Kidney epithelial cell (primary cell): ENCODE results near the gene PIN1. TPM values are rescaled to one million over a fixed set of nuclear protein-coding genes. Genes with fewer than 3 reads are reported as not detected.
"Not testable (repeated sequence)": the region's sequence is repeated elsewhere in the genome, so short reads cannot be mapped to it uniquely, and the experiment has no call there.

Experiments used
- DNase-seq: peaks from one replicate; pipeline ENCODE4 v3.0.0-alpha.2; 2010; ENCODE audit warnings: low read depth
- H3K27me3 ChIP-seq: 2 replicates; pipeline ENCODE4 v1.6.0; 2011; ENCODE audit warnings: low read length; ENCODE audit not compliant: control insufficient read depth, insufficient read depth
- H3K36me3 ChIP-seq: 2 replicates; pipeline ENCODE4 v1.5.1; 2011; ENCODE audit warnings: low read length; ENCODE audit not compliant: control insufficient read depth, insufficient read depth
- H3K4me3 ChIP-seq: 2 replicates; pipeline ENCODE4 v1.5.1; 2011; ENCODE audit warnings: low read depth, mild to moderate bottlenecking, control low read depth, low read length
- total RNA-seq: library from RNA; depleted of rRNA; stranded (reverse); fragments of >200 nt; gene quantifications from 2 replicates; pipeline ENCODE4 v1.2.3, GENCODE V29; 2015
- TF ChIP-seq, protein P1 (sequence below): IDR thresholded peaks from 2 replicates; pipeline ENCODE4 v1.5.1; 2011; ENCODE audit warnings: mild to moderate bottlenecking, moderate library complexity, low read length, control low read depth, inconsistent platforms; ENCODE audit not compliant: insufficient read depth, poor library complexity, severe bottlenecking

PIN1 gene
- total RNA-seq, 1 donor from 2014 or later: 102 TPM

DNA sequence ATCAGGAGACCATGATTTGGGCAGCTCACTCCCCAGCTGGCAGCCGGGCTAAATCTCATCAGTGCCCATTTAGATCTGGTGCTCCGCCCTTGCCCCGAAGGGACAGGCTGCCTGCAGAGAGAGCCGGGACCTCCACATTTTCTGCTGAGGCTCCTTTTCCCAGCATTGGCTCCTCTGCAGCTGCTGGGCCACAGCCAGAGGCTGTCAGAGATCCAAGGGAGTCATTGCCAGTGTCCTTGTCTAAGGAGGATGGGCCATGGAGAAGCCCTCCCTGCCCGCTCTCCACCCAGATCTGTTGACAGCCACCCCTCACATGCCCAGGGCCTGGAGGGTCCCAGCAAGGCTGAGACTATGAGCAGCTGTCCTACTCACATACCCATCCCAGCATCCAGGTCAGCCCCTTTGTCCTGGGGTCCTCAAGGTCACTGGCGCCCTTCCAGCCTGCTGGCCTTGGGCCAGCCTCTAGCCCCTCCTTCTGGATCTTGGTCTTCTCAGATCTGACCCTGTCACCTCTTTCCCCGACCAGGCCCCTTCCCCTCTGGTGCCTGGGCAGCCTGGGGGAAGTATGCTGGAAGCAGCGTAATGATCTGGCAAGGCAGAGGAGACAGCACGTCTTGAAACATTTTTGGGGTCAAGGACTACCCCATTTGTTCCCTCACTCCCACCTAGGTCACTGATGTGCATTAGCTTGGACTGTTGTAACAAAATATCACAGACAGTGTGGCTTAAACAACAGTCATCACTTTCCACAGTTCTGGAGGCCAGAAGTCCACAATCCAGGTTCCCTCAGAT, 7.9 kb downstream of the PIN1 start:
- no peak for DNase-seq

DNA sequence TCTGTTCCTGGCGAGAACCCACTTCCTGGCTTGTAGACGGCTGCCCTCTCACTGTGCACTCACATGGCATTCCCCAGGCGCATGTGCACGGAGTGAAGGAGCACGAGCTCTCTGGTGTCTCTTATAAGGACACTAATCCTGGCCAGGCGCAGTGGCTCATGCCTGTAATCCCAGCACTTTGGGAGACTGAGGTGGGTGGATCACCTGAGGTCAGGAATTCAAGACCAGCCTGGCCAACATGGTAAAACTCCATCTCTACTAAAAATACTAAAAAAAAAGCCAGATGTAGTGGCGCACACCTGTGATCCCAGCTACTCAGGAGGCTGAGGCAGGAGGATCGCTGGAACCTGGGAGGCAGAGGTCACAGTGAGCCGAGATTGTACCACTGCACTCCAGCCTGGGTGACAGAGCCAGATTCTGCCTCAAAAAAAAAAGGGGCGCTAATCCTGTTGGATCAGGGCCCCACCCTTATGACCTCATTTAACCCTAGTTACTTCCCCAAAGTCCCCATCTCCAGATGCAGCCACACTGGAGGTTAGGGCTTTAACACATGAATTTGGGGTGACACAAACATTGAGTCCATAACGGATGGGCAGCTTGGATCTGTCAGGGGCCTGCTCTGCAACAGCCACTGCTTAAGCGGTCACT, 8.6 kb downstream of the PIN1 start:
- not testable (repeated sequence) for H3K27me3 ChIP-seq, H3K4me3 ChIP-seq, H3K36me3 ChIP-seq, DNase-seq

More for the DNA sequence above, 7.9 kb downstream of the PIN1 start:
- TF ChIP-seq, protein P1, sequence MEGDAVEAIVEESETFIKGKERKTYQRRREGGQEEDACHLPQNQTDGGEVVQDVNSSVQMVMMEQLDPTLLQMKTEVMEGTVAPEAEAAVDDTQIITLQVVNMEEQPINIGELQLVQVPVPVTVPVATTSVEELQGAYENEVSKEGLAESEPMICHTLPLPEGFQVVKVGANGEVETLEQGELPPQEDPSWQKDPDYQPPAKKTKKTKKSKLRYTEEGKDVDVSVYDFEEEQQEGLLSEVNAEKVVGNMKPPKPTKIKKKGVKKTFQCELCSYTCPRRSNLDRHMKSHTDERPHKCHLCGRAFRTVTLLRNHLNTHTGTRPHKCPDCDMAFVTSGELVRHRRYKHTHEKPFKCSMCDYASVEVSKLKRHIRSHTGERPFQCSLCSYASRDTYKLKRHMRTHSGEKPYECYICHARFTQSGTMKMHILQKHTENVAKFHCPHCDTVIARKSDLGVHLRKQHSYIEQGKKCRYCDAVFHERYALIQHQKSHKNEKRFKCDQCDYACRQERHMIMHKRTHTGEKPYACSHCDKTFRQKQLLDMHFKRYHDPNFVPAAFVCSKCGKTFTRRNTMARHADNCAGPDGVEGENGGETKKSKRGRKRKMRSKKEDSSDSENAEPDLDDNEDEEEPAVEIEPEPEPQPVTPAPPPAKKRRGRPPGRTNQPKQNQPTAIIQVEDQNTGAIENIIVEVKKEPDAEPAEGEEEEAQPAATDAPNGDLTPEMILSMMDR: no peak
- H3K36me3 ChIP-seq: peaks cover 3% of the 10 kb centered on the region
- H3K4me3 ChIP-seq: no peak overlapping the region
- no peaks in the 10 kb centered on the region for H3K27me3 ChIP-seq

DNA sequence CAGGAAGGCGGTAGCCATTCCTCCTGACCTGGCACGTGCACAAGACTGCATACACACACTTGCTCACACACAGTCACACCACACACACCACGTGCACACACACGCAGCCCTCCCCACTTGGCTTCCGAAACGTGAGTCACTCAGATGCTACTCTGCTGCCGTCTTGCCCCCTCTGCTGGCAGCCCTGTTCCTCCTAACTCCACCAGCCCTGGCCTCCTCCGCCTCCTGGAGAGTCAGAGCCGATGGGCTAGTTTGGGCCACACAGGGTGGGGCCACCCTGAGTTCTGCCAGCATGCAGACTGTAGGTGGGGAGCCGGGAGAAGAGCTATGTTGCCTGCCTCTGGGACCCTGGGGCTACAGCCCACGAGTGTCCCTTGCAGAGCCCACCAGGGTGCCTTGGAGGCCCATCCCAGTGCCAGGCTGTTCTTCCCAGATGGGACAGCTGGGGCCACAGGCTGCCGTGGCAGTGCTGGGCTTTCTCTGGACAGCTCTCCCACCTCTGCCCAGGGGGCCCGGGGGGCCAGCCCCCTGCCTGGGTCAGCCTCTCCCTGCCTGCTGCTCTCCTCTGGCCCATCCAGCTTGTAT, 12.1 kb downstream of the PIN1 start:
- DNase-seq: peak; percentile 56
- TF ChIP-seq, protein P1: peak; percentile 70
- Histone ChIP-seq H3K27me3 (no peaks in the 10 kb centered on the region), H3K4me3 (no peak overlapping the region), H3K36me3 (peaks cover under 1% of the 10 kb centered on the region)

DNA sequence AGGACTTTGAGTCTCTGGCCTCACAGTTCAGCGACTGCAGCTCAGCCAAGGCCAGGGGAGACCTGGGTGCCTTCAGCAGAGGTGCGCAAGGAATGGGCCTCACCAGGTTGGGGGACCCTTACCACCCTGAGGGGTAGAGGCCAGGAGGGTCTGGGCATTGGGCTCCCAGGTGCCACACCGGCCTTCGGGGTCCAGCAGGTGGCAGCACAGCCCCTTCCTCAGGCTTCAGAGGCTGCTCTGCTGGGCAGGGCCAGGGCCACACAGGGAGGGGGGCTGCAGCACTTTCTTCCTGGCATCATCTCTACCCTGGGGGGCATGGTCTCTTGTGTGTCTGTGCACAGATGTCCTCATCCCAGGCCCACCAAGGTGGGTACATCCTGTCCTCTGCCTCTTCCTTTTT, 12.9 kb downstream of the PIN1 start:
- Histone ChIP-seq H3K4me3 (no peak overlapping the region), H3K27me3 (no peaks in the 10 kb centered on the region), H3K36me3 (no peaks in the 10 kb centered on the region)
- TF ChIP-seq, protein P1: peak; percentile 55
- DNase-seq: no peak

DNA sequence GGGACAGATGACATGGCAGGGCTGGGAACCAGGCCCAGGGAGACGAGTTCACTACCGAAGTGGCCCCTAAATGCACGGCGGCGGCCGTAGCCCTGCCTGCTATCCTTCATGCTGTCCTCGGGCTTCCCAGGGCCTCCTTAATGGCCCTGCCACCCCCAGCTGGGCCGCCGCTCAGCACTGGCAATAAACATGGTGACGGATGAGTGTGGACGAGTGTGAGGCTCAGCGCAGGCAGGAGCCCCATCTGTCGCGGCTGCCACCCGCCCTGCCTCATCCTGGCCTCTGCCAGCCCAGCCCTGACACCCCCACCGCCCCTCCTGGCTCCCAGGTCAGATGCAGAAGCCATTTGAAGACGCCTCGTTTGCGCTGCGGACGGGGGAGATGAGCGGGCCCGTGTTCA, 13.6 kb downstream of the PIN1 start:
- Histone ChIP-seq H3K4me3 (no peak overlapping the region), H3K27me3 (no peaks in the 10 kb centered on the region)
- DNase-seq: no peak

DNA sequence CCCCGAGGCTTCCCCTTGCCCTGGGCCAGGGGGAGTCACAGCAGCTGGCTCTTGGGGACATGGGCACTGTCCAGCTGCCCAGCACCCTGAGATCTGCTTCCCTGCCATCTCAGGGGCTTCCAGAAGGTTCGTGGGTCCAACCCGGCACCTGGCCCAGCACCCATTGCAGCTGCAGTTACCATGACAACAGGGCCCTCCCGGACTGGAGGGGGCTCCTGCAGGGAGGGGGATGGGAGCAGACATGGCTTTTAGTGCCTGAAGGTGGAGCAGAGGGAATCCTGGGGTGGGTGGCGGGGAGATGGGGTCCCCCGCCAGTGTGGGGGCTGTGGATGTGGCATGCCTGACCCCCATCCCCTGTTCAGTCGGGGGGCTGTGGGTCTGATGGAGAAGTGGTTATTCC, 14.7 kb downstream of the PIN1 start:
- no peak overlapping the region for H3K4me3 ChIP-seq
- H3K36me3 ChIP-seq: no peaks in the 10 kb centered on the region
- TF ChIP-seq, protein P1: no peak
- DNase-seq: no peak
- no peaks in the 10 kb centered on the region for H3K27me3 ChIP-seq

More for the DNA sequence above, 13.6 kb downstream of the PIN1 start:
- H3K36me3 ChIP-seq: no peaks in the 10 kb centered on the region
- TF ChIP-seq, protein P1: no peak
